ENCODE results near the gene PNN.

DNA sequence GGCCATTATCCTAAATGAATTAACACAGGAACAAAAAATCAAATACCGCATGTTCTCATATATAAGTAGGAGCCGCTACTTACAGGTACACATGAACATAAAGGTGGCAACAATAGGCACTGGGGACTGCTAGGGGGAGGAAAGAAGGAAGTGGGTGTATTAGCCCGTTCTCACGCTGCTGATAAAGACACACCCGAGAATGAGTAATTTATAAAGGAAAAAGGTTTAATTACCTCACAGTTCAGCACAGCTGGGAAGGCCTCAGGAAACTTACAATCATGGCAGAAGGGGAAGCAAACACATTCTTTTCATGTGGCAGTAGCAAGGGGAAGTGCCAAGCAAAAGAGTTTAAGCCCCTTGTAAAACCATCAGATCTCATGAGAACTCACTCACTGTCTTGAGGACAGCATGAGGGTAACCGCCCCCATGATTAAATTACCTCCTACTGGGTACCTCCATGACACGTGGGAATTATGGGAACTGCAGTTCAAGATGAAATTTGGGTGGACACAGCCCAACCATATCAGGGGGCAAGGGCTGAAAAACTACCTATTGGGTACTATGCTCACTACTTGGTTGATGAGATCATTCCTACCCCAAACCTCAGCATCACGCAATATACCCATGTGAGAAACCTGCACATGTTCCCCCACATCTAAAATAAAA is 42.3 kb downstream of the PNN start:
- TF ChIP-seq, protein P1, sequence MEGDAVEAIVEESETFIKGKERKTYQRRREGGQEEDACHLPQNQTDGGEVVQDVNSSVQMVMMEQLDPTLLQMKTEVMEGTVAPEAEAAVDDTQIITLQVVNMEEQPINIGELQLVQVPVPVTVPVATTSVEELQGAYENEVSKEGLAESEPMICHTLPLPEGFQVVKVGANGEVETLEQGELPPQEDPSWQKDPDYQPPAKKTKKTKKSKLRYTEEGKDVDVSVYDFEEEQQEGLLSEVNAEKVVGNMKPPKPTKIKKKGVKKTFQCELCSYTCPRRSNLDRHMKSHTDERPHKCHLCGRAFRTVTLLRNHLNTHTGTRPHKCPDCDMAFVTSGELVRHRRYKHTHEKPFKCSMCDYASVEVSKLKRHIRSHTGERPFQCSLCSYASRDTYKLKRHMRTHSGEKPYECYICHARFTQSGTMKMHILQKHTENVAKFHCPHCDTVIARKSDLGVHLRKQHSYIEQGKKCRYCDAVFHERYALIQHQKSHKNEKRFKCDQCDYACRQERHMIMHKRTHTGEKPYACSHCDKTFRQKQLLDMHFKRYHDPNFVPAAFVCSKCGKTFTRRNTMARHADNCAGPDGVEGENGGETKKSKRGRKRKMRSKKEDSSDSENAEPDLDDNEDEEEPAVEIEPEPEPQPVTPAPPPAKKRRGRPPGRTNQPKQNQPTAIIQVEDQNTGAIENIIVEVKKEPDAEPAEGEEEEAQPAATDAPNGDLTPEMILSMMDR (IDR thresholded peaks at IDR 0.05): no peak
- TF ChIP-seq, protein P2, sequence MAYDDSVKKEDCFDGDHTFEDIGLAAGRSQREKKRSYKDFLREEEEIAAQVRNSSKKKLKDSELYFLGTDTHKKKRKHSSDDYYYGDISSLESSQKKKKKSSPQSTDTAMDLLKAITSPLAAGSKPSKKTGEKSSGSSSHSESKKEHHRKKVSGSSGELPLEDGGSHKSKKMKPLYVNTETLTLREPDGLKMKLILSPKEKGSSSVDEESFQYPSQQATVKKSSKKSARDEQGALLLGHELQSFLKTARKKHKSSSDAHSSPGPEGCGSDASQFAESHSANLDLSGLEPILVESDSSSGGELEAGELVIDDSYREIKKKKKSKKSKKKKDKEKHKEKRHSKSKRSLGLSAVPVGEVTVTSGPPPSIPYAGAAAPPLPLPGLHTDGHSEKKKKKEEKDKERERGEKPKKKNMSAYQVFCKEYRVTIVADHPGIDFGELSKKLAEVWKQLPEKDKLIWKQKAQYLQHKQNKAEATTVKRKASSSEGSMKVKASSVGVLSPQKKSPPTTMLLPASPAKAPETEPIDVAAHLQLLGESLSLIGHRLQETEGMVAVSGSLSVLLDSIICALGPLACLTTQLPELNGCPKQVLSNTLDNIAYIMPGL (CRISPR knock-in tag; IDR thresholded peaks at IDR 0.05): no peak
- TF ChIP-seq ZNF138 (CRISPR knock-in tag; conservative IDR thresholded peaks at IDR 0.05) (no peak), CREM (CRISPR knock-in tag; IDR thresholded peaks at IDR 0.05) (no peak), ZNF416 (CRISPR knock-in tag; IDR thresholded peaks at IDR 0.05) (no peak), CREB1 (CRISPR knock-in tag; IDR thresholded peaks at IDR 0.05) (no peak), SMAD4 (CRISPR knock-in tag; IDR thresholded peaks at IDR 0.05) (no peak)
- TF ChIP-seq, protein P3, sequence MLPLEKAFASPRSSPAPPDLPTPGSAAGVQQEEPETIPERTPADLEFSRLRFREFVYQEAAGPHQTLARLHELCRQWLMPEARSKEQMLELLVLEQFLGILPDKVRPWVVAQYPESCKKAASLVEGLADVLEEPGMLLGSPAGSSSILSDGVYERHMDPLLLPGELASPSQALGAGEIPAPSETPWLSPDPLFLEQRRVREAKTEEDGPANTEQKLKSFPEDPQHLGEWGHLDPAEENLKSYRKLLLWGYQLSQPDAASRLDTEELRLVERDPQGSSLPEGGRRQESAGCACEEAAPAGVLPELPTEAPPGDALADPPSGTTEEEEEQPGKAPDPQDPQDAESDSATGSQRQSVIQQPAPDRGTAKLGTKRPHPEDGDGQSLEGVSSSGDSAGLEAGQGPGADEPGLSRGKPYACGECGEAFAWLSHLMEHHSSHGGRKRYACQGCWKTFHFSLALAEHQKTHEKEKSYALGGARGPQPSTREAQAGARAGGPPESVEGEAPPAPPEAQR (CRISPR knock-in tag; IDR thresholded peaks at IDR 0.05): no peak
- TF ChIP-seq, protein P4, sequence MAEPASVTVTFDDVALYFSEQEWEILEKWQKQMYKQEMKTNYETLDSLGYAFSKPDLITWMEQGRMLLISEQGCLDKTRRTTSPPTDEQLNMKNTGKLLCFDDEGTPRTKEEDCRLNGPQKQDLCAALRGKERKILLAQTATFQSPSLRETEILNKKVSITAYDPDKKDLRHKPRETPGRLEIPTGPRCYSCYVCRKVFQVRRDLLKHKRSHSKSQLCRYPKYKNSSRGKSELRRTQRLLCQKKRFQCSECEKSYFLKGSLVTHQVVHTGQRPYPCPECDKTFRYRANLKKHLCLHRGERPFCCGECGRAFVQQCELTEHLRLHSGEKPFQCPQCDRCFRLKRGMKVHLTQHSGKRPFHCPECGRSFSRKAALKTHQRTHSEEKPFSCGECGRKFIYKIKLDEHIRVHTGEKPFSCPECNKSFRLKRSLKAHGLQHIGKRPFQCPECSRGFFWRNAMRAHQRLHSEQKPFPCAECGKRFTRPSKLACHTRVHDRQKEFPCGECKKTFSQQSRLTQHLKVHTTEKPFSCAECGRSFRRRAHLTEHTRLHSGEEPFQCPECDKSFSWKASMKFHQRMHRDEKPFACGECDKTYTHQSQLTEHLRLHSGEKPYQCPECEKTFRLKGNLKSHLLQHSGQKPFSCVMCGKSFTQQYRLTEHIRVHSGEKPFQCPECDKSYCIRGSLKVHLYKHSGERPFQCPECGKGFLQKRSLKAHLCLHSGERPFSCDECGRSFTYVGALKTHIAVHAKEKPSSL (CRISPR knock-in tag; conservative IDR thresholded peaks at IDR 0.05): no peak

Measured in WTC11 (cell line).